ENCODE data around the gene ZDHHC14.
"Not testable (repeated sequence)": the region's sequence is repeated elsewhere in the genome, so short reads cannot be mapped to it uniquely, and the experiment has no call there.

DNA sequence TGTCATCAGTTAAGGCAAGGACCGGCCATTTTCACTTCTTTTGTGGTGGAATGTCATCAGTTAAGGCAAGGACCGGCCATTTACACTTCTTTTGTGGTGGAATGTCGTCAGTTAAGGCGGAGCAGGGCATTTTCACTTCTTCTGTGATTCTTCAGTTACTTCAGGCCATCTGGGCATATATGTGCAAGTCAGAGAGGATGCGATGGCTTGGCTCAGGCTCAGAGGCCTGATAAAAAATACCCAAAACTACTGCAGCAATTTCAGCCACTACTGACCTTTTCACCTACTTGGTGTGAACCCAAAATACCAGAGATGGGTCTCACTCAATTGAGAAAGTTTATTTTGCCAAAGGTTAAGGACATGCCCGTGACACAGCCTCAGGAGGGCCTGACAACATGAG, 325.4 kb downstream of the ZDHHC14 start:
- TF ChIP-seq EP300 (IDR thresholded peaks at IDR 0.05); POLR2A (IDR thresholded peaks at IDR 0.05; ENCODE audit: low read length); MAX (IDR thresholded peaks at IDR 0.05); TFCP2L1 (CRISPR knock-in tag; IDR thresholded peaks at IDR 0.05); CHD2 (IDR thresholded peaks at IDR 0.05; ENCODE audit: low read length, partially characterized antibody): not testable (repeated sequence)
- TF ChIP-seq, protein P1, sequence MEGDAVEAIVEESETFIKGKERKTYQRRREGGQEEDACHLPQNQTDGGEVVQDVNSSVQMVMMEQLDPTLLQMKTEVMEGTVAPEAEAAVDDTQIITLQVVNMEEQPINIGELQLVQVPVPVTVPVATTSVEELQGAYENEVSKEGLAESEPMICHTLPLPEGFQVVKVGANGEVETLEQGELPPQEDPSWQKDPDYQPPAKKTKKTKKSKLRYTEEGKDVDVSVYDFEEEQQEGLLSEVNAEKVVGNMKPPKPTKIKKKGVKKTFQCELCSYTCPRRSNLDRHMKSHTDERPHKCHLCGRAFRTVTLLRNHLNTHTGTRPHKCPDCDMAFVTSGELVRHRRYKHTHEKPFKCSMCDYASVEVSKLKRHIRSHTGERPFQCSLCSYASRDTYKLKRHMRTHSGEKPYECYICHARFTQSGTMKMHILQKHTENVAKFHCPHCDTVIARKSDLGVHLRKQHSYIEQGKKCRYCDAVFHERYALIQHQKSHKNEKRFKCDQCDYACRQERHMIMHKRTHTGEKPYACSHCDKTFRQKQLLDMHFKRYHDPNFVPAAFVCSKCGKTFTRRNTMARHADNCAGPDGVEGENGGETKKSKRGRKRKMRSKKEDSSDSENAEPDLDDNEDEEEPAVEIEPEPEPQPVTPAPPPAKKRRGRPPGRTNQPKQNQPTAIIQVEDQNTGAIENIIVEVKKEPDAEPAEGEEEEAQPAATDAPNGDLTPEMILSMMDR (IDR thresholded peaks at IDR 0.05) = not testable (repeated sequence)
- TF ChIP-seq, protein P2, sequence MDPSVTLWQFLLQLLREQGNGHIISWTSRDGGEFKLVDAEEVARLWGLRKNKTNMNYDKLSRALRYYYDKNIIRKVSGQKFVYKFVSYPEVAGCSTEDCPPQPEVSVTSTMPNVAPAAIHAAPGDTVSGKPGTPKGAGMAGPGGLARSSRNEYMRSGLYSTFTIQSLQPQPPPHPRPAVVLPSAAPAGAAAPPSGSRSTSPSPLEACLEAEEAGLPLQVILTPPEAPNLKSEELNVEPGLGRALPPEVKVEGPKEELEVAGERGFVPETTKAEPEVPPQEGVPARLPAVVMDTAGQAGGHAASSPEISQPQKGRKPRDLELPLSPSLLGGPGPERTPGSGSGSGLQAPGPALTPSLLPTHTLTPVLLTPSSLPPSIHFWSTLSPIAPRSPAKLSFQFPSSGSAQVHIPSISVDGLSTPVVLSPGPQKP (IDR thresholded peaks at IDR 0.05; ENCODE audit: low read depth, low read length) = not testable (repeated sequence)

Measured in A549 (cell line).